Adrenal gland (tissue), 12 donors: ENCODE data around the gene ZMYND15. TPM values are rescaled to one million over a fixed set of nuclear protein-coding genes. Genes with fewer than 3 reads are reported as not detected.

Experiments used
- DNase-seq, 7 donors: peaks; one replicate each; pipeline ENCODE4 v3.0.0-alpha.2; 2019 to 2020
- H3K27ac ChIP-seq, 5 donors: fragments of 200-600 bp; sonication (generic) in 4 of 5; 1 replicate in 3 of 5; 2 replicates in 2 of 5; pipeline versions ENCODE4 v1.5.1 to v1.8.0; 2016 to 2020; ENCODE audit warnings: mild to moderate bottlenecking in 1 of 5
- H3K27me3 ChIP-seq: fragments of 200-600 bp; 2 replicates; pipeline ENCODE4 v1.8.0; 2021
- H3K36me3 ChIP-seq, 2 donors: fragments of 200-600 bp; replicated peaks in 1 of 2; 1 replicate in 1 of 2; 2 replicates in 1 of 2; pipeline versions ENCODE4 v1.5.1 to v1.8.0; 2018 to 2022
- H3K4me1 ChIP-seq, 2 donors: fragments of 200-600 bp; replicated peaks in 1 of 2; 1 replicate in 1 of 2; 2 replicates in 1 of 2; pipeline versions ENCODE4 v1.5.1 to v1.8.0; 2018 to 2021
- H3K4me3 ChIP-seq, 4 donors: fragments of 200-600 bp; sonication (generic) in 3 of 4; one replicate each; pipeline ENCODE4 v1.5.1; 2016 to 2018
- H3K9me3 ChIP-seq, 3 donors: fragments of 200-600 bp; sonication (generic) in 1 of 3; replicated peaks in 1 of 3; 1 replicate in 2 of 3; 2 replicates in 1 of 3; pipeline versions ENCODE4 v1.5.1 to v1.8.0; 2016 to 2021
- CTCF ChIP-seq, 6 experiments: fragments of 450-650 bp in 4 of 6; fragments of 200-600 bp in 2 of 6; sonication (generic) in 1 of 6; IDR thresholded peaks; 1 replicate in 5 of 6; 2 replicates in 1 of 6; pipeline versions ENCODE4 v1.5.1 to v1.8.0; 2016 to 2021; ENCODE audit warnings: antibody characterized with exemption in 6 of 6, mild to moderate bottlenecking in 2 of 6, moderate library complexity in 1 of 6
- POLR2A ChIP-seq, 2 donors: fragments of 450-650 bp; IDR thresholded peaks; one replicate each; pipeline ENCODE4 v1.6.1; 2017; ENCODE audit warnings: antibody characterized with exemption in 2 of 2, mild to moderate bottlenecking in 2 of 2, moderate library complexity in 1 of 2
- WGBS, 4 donors: extraction: QIAGEN DNeasy Blood & Tissue Kit in 2 of 4; methylation state at CpG; one replicate each; pipeline versions ENCODE4 v1.1.5 to v1.1.7; 2013 to 2017; 5-methylcytosine and 5-hydroxymethylcytosine counted together
- intact Hi-C, 2 donors: fragments of 100-400 bp; cut with DNase I; formaldehyde crosslinking; loops; one replicate each; pipeline versions ENCODE4 v1.14.1 to v1.15.0; 2022 to 2023
- polyA plus RNA-seq, 3 donors: library from polyadenylated mRNA; stranded (reverse); fragments of 200-250 nt in 2 of 3; fragments of 350-450 nt in 1 of 3; fragmentation: Illumina TruSeq in 1 of 3; extraction: RNeasy Lipid Tissue Mini Kit (QIAGEN cat#74804) in 1 of 3; gene quantifications; one replicate each; pipeline ENCODE4 v1.2.3, GENCODE V29; 2013 to 2014
- total RNA-seq, 9 donors: library from RNA; depleted of rRNA in 4 of 9; stranded (reverse); fragments of >200 nt in 4 of 9; fragments of 120-200 nt in 1 of 9; fragmentation: NEBNext Ultra II Directional in 1 of 9; extraction: Animal tissue kit (Norgen Biotek cat#: 25700) in 1 of 9; gene quantifications; one replicate each; pipeline versions ENCODE4 v1.1.0 to v1.2.4, GENCODE V29; 2013 to 2023
- donor health status: healthy with polysubstance abuse.
- donor health status: Bipolar disorder and iron deficiency.
- donor health status: DM: yes; HTN: yes; CAD: no.
- donor health status: DM: no; HTN: no; CAD: no.
- donor health status: DM: no; HTN: no; CAD: no.
- donor health status: DM: yes; HTN: yes; CAD: no.

Gene ZMYND15
- total and polyA plus RNA-seq, 12 donors, result 0.18 to 8.4 (median 1.7) TPM

- intact Hi-C loops, result loop anchor here in 1 of 2 donors (10.0 kb wide), 1 partner anchor 48 kb away; the partner anchor contains the start of genes CXCL16, MED11 and ZMYND15
- no peak overlapping the region for H3K4me3 ChIP-seq
- WGBS, 4 donors, result 26 to 37% (median 31%) methylated on average over 10 to 28 of the region's 28 CpGs
- peaks cover 29% of the 10 kb centered on the region for H3K27me3 ChIP-seq
- H3K27ac ChIP-seq, result no peak overlapping the region
- peaks cover 0 to 25% of the 10 kb centered on the region in 2 donors for H3K4me1 ChIP-seq
- H3K9me3 ChIP-seq, result no peaks in the 10 kb centered on the region
- H3K36me3 ChIP-seq, result no peaks in the 10 kb centered on the region
- TF ChIP-seq POLR2A (IDR thresholded peaks at IDR 0.05), result no peak
- peak in 1 of 6 experiments; percentile 30 for TF ChIP-seq CTCF (IDR thresholded peaks at IDR 0.05)
- DNase-seq, result no peak
Observed at GRCh38 chr17:4782652-4783051, 43.0 kb downstream of the ZMYND15 start.

GRCh38 chr17:4785311-4786105 is 45.9 kb downstream of the ZMYND15 start:
- Histone ChIP-seq H3K36me3 (no peaks in the 10 kb centered on the region), H3K4me1 (peaks cover under 1 to 41% of the 10 kb centered on the region in 2 donors), H3K27me3 (peaks cover 25% of the 10 kb centered on the region), H3K9me3 (no peaks in the 10 kb centered on the region), H3K27ac (peak overlapping the region in 1 of 5 donors; percentile 29), H3K4me3 (peak overlapping the region in 1 of 4 donors; percentile 36)
- no peak for DNase-seq
- 13 to 20% (median 16%) methylated on average over 22 to 61 of the region's 61 CpGs for WGBS, 4 donors
- intact Hi-C loops, result loop anchor here in 1 of 2 donors (10.0 kb wide), 1 partner anchor 51 kb away; the partner anchor contains the start of genes CXCL16, MED11 and ZMYND15
- TF ChIP-seq POLR2A (IDR thresholded peaks at IDR 0.05), result no peak
- no peak for TF ChIP-seq CTCF (IDR thresholded peaks at IDR 0.05)

GRCh38 chr17:4786106-4786511 is 46.5 kb downstream of the ZMYND15 start, which contains the start of gene VMO1:
TSS of gene VMO1 (minus strand) at chr17:4786364. CDS start at chr17:4786352, 12 bp downstream.
- peak in 3 of 7 donors; percentile 40 to 71 (median 47) for DNase-seq
- WGBS, 4 donors, result 7 to 13% (median 11%) methylated on average over 9 to 24 of the region's 24 CpGs
- no peak for TF ChIP-seq CTCF (IDR thresholded peaks at IDR 0.05)
- Histone ChIP-seq H3K4me1 (peaks cover 4 to 44% of the 10 kb centered on the region in 2 donors), H3K9me3 (no peaks in the 10 kb centered on the region), H3K27ac (peak within 1 kb of the TSS in 1 of 5 donors; percentile 29), H3K4me3 (peak within 1 kb of the TSS in 1 of 4 donors; percentile 36), H3K27me3 (peaks cover 24% of the 10 kb centered on the region), H3K36me3 (no peaks in the 10 kb centered on the region)
- intact Hi-C loops, result loop anchor here in 1 of 2 donors (10.0 kb wide), 1 partner anchor 51 kb away; the partner anchor contains the start of genes CXCL16, MED11 and ZMYND15

- 14 to 39% (median 26%) methylated on average over 6 of the region's 6 CpGs for WGBS, 4 donors
- Histone ChIP-seq H3K9me3 (no peaks in the 10 kb centered on the region), H3K36me3 (no peaks in the 10 kb centered on the region), H3K27me3 (peaks cover 24% of the 10 kb centered on the region), H3K27ac (peak overlapping the region in 1 of 5 donors; percentile 29), H3K4me3 (peak overlapping the region in 1 of 4 donors; percentile 36), H3K4me1 (peaks cover 4 to 44% of the 10 kb centered on the region in 2 donors)
- intact Hi-C loops, result loop anchor here in 1 of 2 donors (10.0 kb wide), 1 partner anchor 52 kb away; the partner anchor contains the start of genes CXCL16, MED11 and ZMYND15
- TF ChIP-seq CTCF (IDR thresholded peaks at IDR 0.05) (no peak), POLR2A (IDR thresholded peaks at IDR 0.05) (no peak)
- DNase-seq, result no peak
Observed at GRCh38 chr17:4786516-4786915, 46.9 kb downstream of the ZMYND15 start.
